ENCODE measurements around the gene CKS1B.

CKS1B gene

DNA sequence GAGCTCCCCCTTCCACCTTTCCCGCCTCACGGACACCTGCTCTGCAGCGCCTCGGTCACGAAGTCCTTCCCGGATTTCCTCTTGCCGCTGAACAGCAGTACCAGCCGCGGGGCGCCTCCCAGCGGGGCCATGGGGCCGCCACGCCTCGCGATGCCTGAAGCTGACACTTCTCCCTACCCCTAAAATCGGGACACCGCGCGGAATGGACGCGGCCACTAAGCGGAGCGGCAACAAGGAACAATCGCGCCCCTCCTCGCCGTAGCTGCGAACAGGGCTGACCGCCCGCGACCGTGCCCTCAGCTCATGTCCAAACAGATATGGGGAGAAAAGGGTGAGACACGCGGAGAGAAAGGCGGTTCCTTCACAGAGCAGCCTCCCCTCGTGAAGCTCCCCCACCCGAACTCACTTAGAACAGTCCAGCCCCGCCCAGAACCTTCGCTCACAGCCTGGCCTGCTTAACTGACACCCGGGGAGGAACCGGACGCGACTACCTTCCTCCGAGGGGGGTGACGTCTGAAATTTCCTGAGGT lies 37.9 kb upstream of the CKS1B start, which contains the start of gene PMVK:
Gene PMVK (minus strand): TSS at position 165 of the 530 bp plus-strand sequence. CDS start 34 bp downstream, at position 131.
- peak within 1 kb of the TSS; percentile 67 for H2AFZ ChIP-seq (ENCODE audit: low read length)
- no peaks in the 10 kb centered on the region for H3K27me3 ChIP-seq (replicated peaks; ENCODE audit: insufficient read depth, low read length)
- H3K4me2 ChIP-seq (ENCODE audit: low read depth, low read length) = peak within 1 kb of the TSS; percentile 92
- no peaks in the 10 kb centered on the region for H4K20me1 ChIP-seq (ENCODE audit: insufficient read depth, low read length)
- H3K36me3 ChIP-seq (replicated peaks; ENCODE audit: insufficient read depth, low read length) = no peaks in the 10 kb centered on the region
- H3K9ac ChIP-seq (ENCODE audit: low read length) = peak within 1 kb of the TSS; percentile 94
- H3K4me1 ChIP-seq (ENCODE audit: low read length) = peaks cover 45% of the 10 kb centered on the region
- H3K27ac ChIP-seq (ENCODE audit: low read length) = peak within 1 kb of the TSS; percentile 91
- peak within 1 kb of the TSS; percentile 68 for H3K4me3 ChIP-seq (ENCODE audit: low read length)
- H3F3A ChIP-seq (ENCODE audit: insufficient read depth, low read length) = peaks cover 44% of the 10 kb centered on the region
- H3K9me2 ChIP-seq (replicated peaks; ENCODE audit: insufficient read depth, low read length) = no peaks in the 10 kb centered on the region
- H3K9me3 ChIP-seq (replicated peaks; ENCODE audit: insufficient read depth, low read length) = no peaks in the 10 kb centered on the region
- no peak for TF ChIP-seq EZH2phosphoT487 (IDR thresholded peaks at IDR 0.05; ENCODE audit: low read length)
- peak; percentile 60 for TF ChIP-seq CTCF (IDR thresholded peaks at IDR 0.05; ENCODE audit: low read length)
- peaks cover 38% of the 10 kb centered on the region for H3K79me2 ChIP-seq (ENCODE audit: low read length)
- DNase-seq = peak; percentile 100

DNA sequence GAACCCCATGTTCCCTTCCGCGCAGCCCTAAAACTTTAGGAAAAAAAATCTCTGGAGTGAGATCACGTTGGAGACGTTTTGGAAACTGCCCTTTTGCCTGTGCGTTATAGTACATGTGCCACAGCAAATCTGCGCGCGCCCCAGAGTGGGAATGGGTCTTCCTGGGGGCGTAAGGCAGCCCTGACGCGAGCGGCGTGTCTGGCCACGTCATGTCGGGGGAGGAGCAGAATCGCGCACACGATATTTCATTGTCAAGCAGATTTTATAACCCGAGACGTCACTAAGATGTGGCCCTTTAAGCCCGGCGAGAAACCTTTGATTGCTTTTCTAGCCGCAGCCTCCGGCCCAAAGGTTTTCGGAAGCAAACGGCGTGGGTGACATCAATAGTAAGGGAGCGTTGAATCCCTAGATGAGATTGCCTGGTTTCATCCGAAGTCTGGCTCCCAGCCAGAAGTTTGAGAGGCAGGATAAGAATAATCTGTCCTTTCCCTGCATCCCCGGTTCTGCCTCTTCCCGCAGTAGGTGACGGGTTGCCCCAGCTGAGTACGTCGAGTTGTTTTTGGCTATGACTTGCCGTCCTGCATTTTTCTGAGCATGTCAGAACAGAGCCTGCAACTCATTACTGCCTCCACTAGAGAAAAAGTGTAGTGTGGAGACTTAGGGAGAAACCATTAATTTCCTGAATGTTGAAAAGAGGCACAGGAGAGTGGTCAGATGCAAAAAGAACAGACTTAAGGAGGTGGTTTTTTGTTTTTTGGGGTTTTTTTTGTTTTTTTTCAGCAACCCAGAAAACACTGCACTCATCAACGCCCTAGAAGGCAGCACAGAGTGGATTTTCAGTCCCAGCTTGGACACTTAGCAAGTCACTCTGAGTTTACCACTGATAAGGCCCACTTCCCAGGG lies 37.1 kb upstream of the CKS1B start:
- Histone ChIP-seq H3K9me3 (replicated peaks; ENCODE audit: insufficient read depth, low read length) (no peaks in the 10 kb centered on the region), H3K4me2 (ENCODE audit: low read depth, low read length) (peak overlapping the region; percentile 92), H3K79me2 (ENCODE audit: low read length) (peaks cover 44% of the 10 kb centered on the region), H3K4me3 (ENCODE audit: low read length) (peak overlapping the region; percentile 68), H3K36me3 (replicated peaks; ENCODE audit: insufficient read depth, low read length) (no peaks in the 10 kb centered on the region), H2AFZ (ENCODE audit: low read length) (peak overlapping the region; percentile 67), H3K4me1 (ENCODE audit: low read length) (peaks cover 52% of the 10 kb centered on the region), H3F3A (ENCODE audit: insufficient read depth, low read length) (peaks cover 51% of the 10 kb centered on the region), H3K27ac (ENCODE audit: low read length) (peak overlapping the region; percentile 91), H3K27me3 (replicated peaks; ENCODE audit: insufficient read depth, low read length) (no peaks in the 10 kb centered on the region), H3K9me2 (replicated peaks; ENCODE audit: insufficient read depth, low read length) (no peaks in the 10 kb centered on the region), H4K20me1 (ENCODE audit: insufficient read depth, low read length) (no peaks in the 10 kb centered on the region), H3K9ac (ENCODE audit: low read length) (peak overlapping the region; percentile 94)
- DNase-seq = peak; percentile 100
- TF ChIP-seq EZH2phosphoT487 (IDR thresholded peaks at IDR 0.05; ENCODE audit: low read length) = no peak
- TF ChIP-seq CTCF (IDR thresholded peaks at IDR 0.05; ENCODE audit: low read length) = peak; percentile 38
- no peak for TF ChIP-seq EZH2 (optimal IDR thresholded peaks at IDR 0.05; ENCODE audit: low read depth, low read length)

- H3K9me3 ChIP-seq (replicated peaks; ENCODE audit: insufficient read depth, low read length) = no peaks in the 10 kb centered on the region
- H3K9me2 ChIP-seq (replicated peaks; ENCODE audit: insufficient read depth, low read length) = no peaks in the 10 kb centered on the region
- no peaks in the 10 kb centered on the region for H3K27me3 ChIP-seq (replicated peaks; ENCODE audit: insufficient read depth, low read length)
- no peak for DNase-seq
- peak overlapping the region; percentile 91 for H3K27ac ChIP-seq (ENCODE audit: low read length)
- H3K4me2 ChIP-seq (ENCODE audit: low read depth, low read length) = peak overlapping the region; percentile 92
- H2AFZ ChIP-seq (ENCODE audit: low read length) = no peak overlapping the region
- H3K4me3 ChIP-seq (ENCODE audit: low read length) = peak overlapping the region; percentile 68
- H3K36me3 ChIP-seq (replicated peaks; ENCODE audit: insufficient read depth, low read length) = no peaks in the 10 kb centered on the region
- peaks cover 56% of the 10 kb centered on the region for H3K4me1 ChIP-seq (ENCODE audit: low read length)
- H3K9ac ChIP-seq (ENCODE audit: low read length) = peak overlapping the region; percentile 94
- TF ChIP-seq EZH2 (optimal IDR thresholded peaks at IDR 0.05; ENCODE audit: low read depth, low read length) (no peak), EZH2phosphoT487 (IDR thresholded peaks at IDR 0.05; ENCODE audit: low read length) (no peak), CTCF (IDR thresholded peaks at IDR 0.05; ENCODE audit: low read length) (no peak)
- peaks cover 44% of the 10 kb centered on the region for H3K79me2 ChIP-seq (ENCODE audit: low read length)
- H4K20me1 ChIP-seq (ENCODE audit: insufficient read depth, low read length) = no peaks in the 10 kb centered on the region
- peaks cover 57% of the 10 kb centered on the region for H3F3A ChIP-seq (ENCODE audit: insufficient read depth, low read length)
These were observed 36.5 kb upstream of the CKS1B start for GRCh38 chr1:154937988-154938386.
